GM10266 (cell line): ENCODE measurements around the gene GLRX5.

Source experiments
- DNase-seq: peaks from one replicate; pipeline ENCODE4 v3.0.0; 2012; ENCODE audit errors: extremely low spot score
- TF ChIP-seq, protein P1 (sequence below): IDR thresholded peaks from 2 replicates; pipeline ENCODE4 v1.5.1; 2012; ENCODE audit warnings: mild to moderate bottlenecking, low read depth; ENCODE audit not compliant: control insufficient read depth, insufficient read depth; ENCODE audit errors: missing control alignments

Gene GLRX5

GRCh38 chr14:95534299-95535225 is at the start of gene GLRX5:
Gene GLRX5 (plus strand): TSS chr14:95535050. CDS start chr14:95535090, 40 bp downstream.
- TF ChIP-seq, protein P1, sequence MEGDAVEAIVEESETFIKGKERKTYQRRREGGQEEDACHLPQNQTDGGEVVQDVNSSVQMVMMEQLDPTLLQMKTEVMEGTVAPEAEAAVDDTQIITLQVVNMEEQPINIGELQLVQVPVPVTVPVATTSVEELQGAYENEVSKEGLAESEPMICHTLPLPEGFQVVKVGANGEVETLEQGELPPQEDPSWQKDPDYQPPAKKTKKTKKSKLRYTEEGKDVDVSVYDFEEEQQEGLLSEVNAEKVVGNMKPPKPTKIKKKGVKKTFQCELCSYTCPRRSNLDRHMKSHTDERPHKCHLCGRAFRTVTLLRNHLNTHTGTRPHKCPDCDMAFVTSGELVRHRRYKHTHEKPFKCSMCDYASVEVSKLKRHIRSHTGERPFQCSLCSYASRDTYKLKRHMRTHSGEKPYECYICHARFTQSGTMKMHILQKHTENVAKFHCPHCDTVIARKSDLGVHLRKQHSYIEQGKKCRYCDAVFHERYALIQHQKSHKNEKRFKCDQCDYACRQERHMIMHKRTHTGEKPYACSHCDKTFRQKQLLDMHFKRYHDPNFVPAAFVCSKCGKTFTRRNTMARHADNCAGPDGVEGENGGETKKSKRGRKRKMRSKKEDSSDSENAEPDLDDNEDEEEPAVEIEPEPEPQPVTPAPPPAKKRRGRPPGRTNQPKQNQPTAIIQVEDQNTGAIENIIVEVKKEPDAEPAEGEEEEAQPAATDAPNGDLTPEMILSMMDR, result no peak

GRCh38 chr14:95485222-95485819 is 49.5 kb upstream of the GLRX5 start:
- no peak for DNase-seq
- TF ChIP-seq, protein P1, result no peak

More at GRCh38 chr14:95534299-95535225, at the start of gene GLRX5:
- DNase-seq, result peak; percentile 100

DNA sequence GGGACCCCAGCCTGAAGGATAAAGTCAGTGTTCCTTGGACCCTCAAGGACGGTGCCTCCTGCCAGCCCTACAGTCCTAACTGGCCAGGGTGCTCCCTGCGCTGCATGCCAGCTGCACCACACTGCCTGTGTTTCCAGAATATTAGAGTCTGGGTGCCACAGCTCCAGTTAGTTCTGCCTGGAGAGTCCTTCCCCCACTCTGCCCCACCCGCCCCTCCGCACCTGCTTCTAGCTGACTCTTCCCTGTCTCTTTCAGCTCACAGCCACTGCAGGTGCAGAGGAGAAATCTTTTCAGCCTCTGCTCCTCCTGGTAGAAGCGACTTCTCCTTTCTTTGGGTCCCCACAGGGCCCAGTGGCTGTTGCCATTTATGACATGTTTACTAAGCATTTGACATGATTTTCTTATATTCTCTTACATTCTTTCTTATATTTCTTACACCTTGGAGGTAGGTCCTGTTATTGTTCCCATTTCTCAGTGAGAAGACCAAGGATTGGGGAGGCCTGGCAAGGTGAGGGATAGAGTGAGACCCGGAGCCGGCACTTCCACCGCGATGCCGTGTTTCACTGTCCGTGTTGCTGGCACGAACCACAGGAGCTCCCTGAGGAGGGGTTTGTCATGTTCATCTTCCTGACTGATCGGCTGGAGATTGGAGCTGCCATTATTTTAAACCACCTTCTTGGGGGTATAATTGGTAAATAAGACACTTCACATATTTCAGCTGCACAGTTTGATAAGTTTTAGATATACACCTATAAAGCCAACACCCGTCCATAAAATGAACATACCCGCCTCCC is 47.8 kb upstream of the GLRX5 start:
- DNase-seq, result no peak
- TF ChIP-seq, protein P1, result no peak

- TF ChIP-seq, protein P1, result no peak
- DNase-seq, result no peak
These were observed 47.2 kb upstream of the GLRX5 start for GRCh38 chr14:95487669-95488084.

- no peak for DNase-seq
- TF ChIP-seq, protein P1, result no peak
These were observed 46.3 kb upstream of the GLRX5 start for GRCh38 chr14:95488376-95489213.
